GM18508 (cell line): ENCODE data around the gene FAM83G.
"Not testable (repeated sequence)": the region's sequence is repeated elsewhere in the genome, so short reads cannot be mapped to it uniquely, and the experiment has no call there.

Experiments
- ATAC-seq: cut with Tn5 transposase; IDR thresholded peaks from one replicate; pipeline ENCODE4 v1.9.1; 2021; ENCODE audit warnings: moderate number of reproducible peaks; ENCODE audit not compliant: insufficient read depth, unreplicated experiment

Gene FAM83G

GRCh38 chr17:19023209-19023999 lies 18.8 kb upstream of the FAM83G start:
- ATAC-seq, result no peak

- ATAC-seq, result no peak
Observed at GRCh38 chr17:19022747-19023146, 18.2 kb upstream of the FAM83G start.

DNA sequence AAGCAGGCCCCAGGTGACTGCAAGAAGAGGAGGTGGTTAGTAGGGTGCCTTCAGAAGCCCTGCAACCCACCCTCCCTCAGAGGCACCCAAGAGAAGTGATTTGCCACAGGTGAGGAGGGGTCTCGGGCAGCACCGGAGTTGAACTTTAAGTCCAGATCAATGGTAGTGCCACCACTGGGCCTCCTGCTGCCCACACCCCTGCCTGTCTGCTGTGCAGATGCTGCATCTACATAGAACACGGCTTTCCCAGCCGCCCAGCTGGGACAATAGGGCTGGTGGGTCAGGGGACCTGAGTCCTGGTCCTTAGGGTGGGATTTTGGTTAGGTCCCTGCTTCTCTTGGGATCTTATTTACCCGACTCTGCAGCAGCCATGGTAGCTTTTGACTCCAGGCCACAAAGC lies 17.6 kb upstream of the FAM83G start:
- no peak for ATAC-seq

DNA sequence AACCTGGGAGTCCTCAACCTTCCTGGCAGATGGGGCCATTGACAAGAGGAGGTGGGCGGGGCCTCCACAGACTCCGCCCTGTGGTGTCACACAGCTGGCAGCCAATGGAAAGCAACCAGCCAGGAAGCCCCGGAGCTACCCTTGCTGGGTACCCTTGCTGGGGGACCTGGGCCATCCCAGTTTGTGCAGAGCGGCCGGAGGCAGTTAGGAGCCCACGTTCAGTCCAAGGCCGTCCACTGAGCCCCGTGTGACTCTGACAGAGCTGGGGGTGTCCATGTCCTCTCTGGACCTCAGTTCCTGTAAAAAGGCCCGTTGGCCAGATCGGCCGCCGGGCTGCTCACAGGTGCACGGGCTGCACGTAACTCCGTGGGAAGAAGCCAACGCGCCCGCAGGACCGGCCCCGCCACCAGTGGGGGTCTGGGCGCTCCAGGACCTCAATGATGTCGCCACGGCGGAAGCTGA lies 17.1 kb upstream of the FAM83G start:
- ATAC-seq, result no peak

- ATAC-seq, result not testable (repeated sequence)
Observed at GRCh38 chr17:19021011-19021621, 16.6 kb upstream of the FAM83G start.

GRCh38 chr17:19020016-19020415 lies 15.5 kb upstream of the FAM83G start:
- ATAC-seq, result no peak

DNA sequence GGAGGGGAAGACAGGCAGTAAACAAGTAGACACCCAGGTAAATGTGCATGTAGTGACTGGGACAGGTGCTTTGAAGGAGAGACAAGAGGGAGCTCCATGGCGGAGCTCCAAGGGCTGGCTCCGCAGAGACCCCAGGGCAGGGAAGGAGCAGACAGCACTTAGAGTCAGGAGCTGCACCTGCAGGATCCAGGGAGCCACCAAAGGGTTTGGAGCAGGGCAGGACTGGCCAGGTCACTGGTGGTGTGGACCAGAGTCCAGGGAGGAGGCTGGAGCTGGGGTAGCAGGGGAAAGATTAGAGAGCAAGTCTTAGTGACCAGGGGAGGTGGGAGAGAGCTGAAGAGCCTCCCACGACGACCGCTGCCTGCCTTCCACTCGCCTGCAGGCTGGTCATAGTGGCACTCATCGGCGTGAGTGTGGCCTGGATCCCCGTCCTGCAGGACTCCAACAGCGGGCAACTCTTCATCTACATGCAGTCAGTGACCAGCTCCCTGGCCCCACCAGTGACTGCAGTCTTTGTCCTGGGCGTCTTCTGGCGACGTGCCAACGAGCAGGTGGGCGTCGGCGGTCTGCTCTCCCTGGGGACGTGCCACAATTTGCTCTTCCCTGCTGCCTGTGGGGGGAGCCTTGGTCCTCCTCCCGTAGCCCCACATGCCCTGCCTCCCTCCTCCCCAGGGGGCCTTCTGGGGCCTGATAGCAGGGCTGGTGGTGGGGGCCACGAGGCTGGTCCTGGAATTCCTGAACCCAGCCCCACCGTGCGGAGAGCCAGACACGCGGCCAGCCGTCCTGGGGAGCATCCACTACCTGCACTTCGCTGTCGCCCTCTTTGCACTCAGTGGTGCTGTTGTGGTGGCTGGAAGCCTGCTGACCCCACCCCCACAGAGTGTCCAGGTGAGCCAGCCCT lies 14.7 kb upstream of the FAM83G start:
- ATAC-seq, result no peak

DNA sequence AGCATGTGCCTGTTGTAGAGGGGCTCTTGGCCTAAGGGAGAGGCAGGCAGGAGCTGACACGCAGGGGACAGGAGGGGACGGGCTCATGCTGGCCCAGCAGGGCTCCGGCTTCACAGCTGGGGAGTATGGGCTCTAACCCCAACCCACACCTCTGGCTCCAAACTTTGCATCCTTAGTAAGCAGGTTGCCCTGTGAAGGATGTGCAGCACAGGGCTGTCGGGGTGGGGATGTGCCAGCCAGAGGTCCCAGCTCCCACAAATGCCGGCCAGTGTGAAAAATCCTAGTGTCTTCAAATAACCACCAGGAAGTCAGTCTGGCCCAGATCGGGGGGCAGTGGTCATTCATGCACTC lies 14.0 kb upstream of the FAM83G start:
- no peak for ATAC-seq

GRCh38 chr17:19017804-19018599 lies 13.4 kb upstream of the FAM83G start:
- no peak for ATAC-seq

DNA sequence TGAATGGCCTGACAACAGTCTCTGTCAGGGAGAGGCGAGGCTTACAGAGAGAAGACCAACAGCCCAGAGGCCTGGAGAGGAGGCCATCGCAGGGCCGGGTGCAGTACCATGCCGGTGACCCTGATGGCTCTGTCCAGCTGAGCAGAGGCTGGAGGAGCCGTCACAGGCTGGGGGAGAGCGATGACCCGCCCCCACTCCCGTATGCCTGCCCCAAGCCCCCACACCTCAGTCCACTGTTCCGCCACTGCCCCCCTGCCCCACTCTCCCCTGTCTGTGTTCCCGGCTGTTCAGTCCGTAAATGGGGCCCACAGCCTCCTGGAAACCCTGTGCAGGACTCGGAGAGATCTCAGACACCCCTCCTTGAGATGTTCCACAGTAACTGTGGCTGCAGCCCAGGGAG lies 12.8 kb upstream of the FAM83G start:
- ATAC-seq, result no peak

DNA sequence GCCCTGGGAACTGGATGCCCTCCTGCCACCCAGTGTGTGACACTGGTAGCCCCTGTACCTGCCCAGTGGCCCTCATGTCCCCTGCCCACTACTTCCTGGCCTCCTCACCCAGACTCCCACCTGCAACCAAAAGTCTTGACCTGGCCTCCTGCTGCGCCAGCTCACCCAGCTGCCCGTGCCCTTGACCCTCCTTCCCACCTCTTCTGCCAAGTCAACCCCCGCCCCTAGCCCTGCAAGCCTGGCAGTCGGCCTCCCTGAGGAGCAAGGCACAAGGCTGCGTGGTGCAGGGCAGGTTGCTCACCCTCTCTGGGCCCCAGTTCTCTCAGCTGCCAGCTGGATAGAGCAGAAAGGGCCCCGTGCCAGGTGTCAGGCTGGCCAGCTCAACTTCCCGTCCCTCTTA lies 12.3 kb upstream of the FAM83G start:
- ATAC-seq, result no peak

DNA sequence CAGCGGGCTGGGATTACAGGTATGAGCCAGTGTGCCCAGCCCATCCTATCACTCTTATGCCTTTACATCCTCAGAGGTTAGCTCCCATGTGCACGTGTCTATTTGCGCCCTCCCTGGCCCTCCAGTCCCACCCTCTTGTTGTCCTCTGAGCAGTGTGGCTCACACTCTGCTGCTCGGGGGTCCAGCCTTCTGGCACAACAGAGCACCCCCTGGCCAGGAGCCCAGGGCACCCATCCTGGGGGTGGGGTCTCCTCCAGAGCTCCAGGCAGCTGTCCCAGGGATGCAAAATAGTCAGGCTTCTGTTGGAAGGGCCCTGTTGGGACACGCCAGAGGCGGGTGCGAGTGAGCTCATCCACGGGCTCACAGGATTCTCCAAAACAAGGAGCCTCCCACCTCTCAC lies 11.7 kb upstream of the FAM83G start:
- no peak for ATAC-seq

DNA sequence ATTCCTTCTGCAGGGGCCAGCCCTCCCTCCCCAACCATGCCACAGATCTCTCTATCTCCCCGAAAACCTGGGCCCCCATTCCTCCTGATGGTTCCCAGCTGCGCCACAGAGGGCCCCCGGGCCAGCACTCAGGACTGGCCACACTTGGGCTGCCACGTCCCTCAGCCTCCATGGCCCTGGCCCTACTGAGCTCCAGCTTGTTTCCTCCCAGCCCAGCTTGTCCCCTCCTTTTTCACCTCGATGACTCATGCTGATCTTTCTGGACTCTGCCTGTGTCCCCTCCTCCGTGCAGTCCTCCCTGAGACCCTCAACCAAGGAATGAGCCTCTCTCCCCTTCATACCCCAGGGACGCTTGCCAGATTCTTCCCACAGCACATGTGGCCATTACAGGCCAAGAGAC lies 10.9 kb upstream of the FAM83G start:
- ATAC-seq, result no peak

DNA sequence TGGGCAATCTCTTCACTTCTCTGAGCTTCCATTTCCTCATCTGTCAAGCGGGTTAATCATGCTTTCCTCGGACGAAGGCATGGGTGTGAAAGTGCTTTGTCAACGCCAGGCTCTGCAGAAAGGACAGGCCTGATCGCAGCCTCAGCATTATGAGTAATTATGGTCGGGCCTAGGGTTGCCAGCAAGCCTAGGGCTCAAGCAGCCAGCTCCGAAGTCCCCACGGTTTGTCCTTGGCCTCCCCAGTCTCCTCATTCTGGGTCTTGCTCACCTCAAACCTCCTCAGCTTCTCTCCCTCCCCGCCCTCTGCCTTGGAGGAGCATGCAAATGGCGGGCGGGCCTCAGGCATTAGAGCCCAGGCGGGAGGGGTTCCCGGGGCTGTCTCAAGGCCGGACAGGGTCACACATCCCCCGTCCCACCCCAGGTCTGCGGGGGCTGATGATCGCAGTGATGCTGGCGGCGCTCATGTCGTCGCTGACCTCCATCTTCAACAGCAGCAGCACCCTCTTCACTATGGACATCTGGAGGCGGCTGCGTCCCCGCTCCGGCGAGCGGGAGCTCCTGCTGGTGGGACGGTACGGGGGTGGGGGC lies 10.2 kb upstream of the FAM83G start:
- no peak for ATAC-seq

DNA sequence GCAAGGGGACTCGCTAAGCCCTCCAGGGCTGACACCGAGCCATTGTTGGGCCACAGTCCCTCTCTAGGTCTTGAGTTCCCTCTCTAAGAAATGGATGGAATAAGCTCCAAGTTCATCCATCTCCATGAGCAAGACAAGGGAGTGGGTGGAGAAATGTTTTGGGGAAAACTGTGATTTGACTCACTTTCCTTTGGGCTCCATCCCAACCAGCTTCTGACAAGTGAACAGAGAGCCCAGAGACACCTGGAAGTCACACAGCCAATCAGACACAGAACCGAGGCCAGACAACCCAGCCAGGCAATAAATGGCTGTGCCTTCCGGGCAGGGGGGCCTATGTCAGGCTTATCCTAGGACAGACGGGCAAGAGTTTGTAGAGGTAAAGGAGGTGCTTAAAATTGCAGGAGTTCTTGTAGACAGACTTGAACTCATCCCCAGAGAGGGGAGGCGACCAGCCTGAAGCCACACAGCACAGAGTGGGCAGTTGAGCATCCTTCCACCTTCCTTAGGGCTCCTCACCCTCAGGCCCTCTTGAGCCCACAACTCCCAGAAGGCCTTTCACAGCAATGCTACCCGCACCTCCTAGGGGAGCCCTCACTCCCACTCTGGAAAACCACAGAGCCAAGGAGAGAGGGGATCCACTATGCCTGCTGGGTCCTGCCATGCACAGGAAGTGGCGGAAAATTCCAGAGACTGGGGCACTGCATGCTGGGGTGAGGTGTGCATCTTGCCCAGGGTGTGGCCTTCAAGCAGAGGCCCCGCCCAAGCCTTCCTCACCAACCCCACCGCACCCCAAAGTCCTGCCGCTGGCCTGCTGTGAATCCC lies 9.5 kb upstream of the FAM83G start:
- ATAC-seq, result no peak

DNA sequence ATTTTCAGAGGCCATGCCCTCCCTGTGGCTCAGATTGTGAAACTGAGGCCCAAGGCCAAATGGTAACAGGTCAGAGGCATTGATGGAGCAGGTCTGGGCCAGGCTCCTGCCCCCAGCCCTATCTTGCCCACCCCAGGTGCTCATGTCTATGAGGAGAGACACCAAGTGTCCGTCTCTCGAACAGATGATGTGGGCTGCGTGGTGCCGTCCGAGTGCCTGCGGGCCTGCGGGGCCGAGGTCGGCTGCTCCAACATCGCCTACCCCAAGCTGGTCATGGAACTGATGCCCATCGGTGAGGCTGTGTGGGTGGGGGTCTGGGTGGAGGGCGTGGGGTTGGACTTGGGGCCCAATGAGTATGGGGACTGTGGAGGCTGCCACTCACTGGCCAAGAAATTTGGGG lies 8.7 kb upstream of the FAM83G start:
- ATAC-seq, result no peak

DNA sequence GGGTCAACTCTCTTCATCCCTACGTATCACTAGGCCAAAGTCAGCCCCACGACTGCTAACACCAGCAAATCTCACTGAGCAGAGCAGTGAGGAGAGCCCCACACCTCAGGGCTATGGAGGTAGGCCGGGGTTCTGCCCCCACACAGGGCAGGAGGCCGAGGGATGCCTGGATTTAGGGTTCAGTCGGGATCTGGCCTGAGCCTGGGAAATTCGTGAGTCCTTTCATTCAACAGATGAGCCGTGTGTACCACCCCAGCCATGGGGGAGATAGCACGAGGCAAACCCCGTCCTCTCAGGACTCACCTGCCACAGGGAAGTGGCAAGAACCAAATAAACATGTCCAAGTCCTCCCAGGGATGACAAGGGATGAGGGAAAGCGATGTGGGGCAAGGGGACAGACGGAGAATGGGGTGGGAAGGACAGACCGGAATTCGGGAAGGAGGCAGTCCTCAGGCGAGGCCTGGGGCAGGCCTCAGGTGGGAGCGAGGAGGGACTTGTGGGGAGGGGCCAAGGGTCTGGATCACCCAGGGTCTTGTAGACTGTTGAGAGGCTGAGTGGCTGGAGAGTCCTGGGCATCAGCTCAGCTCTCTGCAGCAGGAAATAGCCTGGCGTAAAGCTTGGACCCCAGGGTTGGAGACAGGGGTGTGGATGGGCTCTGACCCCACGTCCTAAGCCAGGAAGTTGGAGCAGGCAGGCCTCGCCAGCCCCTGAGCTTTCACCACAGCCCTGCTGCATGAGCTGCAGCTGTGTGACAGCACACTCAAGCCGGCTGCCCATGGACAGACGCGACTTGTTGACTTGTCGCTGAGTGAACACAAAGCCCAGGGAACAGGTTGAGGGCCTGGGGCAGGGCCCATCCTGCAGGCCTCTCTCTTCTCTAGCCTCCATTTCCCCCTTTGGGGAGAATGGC lies 7.9 kb upstream of the FAM83G start:
- ATAC-seq, result no peak

GRCh38 chr17:19011581-19011980 lies 7.0 kb upstream of the FAM83G start:
- ATAC-seq, result no peak
